GM12891 (cell line): ENCODE results near the gene SLC8A1.

ENCODE experiments used
- PAX5 ChIP-seq: IDR thresholded peaks from 2 replicates; pipeline ENCODE4 v1.6.1; 2011; ENCODE audit warnings: low read length, moderate library complexity, mild to moderate bottlenecking; ENCODE audit not compliant: insufficient read depth, severe bottlenecking
- POLR2A ChIP-seq: IDR thresholded peaks from 2 replicates; pipeline ENCODE4 v1.6.1; 2011; ENCODE audit warnings: low read depth, low read length, control low read depth
- POLR2AphosphoS5 ChIP-seq: IDR thresholded peaks from 2 replicates; pipeline ENCODE4 v1.6.1; 2011; ENCODE audit warnings: low read depth, low read length, control low read depth
- POU2F2 ChIP-seq: IDR thresholded peaks from 2 replicates; pipeline ENCODE4 v1.6.1; 2011; ENCODE audit warnings: low read depth, mild to moderate bottlenecking, control low read depth, low read length, moderate library complexity
- SPI1 ChIP-seq: IDR thresholded peaks from 2 replicates; pipeline ENCODE4 v1.6.1; 2011; ENCODE audit warnings: low read depth, low read length, control low read depth
- TAF1 ChIP-seq: IDR thresholded peaks from 2 replicates; pipeline ENCODE4 v1.6.1; 2011; ENCODE audit warnings: low read depth, low read length, control low read depth

DNA sequence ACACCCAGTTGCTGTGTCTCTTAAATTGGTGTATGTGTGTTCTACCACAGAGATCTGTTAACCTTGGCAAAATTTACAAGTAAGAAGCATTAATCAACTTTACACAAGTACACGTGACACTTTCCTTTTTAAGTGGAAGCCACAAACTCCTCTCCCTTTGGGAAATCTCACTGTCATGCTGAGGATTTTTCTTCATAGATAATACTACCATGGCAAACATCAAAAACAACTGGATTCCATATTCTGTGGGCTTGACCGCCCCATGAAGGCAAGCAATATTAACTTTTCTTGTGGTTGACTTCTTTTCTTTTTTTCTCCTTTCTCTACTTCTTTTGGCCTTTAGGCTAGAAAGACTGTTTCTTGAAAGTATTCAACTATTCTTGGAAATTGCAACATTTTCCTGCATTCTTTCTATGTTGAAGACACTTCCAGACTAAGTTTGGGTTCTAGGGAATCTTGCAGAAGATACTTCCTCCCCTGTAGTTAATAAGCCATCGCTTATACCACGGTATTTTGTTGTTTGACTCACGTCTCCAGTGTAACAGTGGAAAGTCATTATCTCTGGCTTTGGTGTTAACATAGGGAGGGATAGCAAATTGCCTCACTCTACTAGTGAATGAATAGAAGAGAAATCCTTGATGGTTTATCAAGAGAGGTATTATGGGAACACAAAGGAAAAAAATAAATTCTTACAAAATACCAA, 79.5 kb downstream of the SLC8A1 start:
- TF ChIP-seq POLR2A, result no peak
- no peak for TF ChIP-seq SPI1
- no peak for TF ChIP-seq POLR2AphosphoS5
- TF ChIP-seq TAF1, result no peak
- no peak for TF ChIP-seq PAX5
- TF ChIP-seq POU2F2, result no peak
